Smooth muscle cell of trachea (primary cell): ENCODE data around the gene TUBB6. TPM values are rescaled to one million over a fixed set of nuclear protein-coding genes. Genes with fewer than 3 reads are reported as not detected.

Experiments
- total RNA-seq: library from RNA; depleted of rRNA; stranded (reverse); fragments of >200 nt; gene quantifications from 2 replicates; pipeline ENCODE4 v1.2.1, GENCODE V29; 2014

Gene TUBB6
- total RNA-seq: 933 and 1,036 TPM in 2 replicates

GRCh38 chr18:12307701-12308385, at the start of gene TUBB6:
Gene TUBB6 (plus strand): TSS chr18:12308241. CDS start chr18:12308293, 52 bp downstream.

Other genes starting within 250 kb of the TUBB6 start
- not detected in 2 replicates for gene ANKRD62, start 214.4 kb upstream of the TUBB6 start, total RNA-seq
- gene CIDEA, start 53.9 kb upstream of the TUBB6 start, total RNA-seq: 0.29 TPM in 1 of 2 replicates, not detected in the other
- 41.4 and 47.6 TPM in 2 replicates for gene AFG3L2, start 69.0 kb downstream of the TUBB6 start, total RNA-seq
- gene PRELID3A, start 99.7 kb downstream of the TUBB6 start, total RNA-seq: 6.8 and 11.2 TPM in 2 replicates